ENCODE results near the gene SIK1.
"Not testable (repeated sequence)": the region's sequence is repeated elsewhere in the genome, so short reads cannot be mapped to it uniquely, and the experiment has no call there.

Gene SIK1

GRCh38 chr21:43380337-43380736 lies 46.6 kb downstream of the SIK1 start:
- no CpG with 5 or more reads among the region's 11 CpGs for WGBS
- not testable (repeated sequence) for H3K4me1 ChIP-seq (ENCODE audit: insufficient read depth, low read length); H3K27me3 ChIP-seq (ENCODE audit: insufficient read depth, low read length); H3K9me3 ChIP-seq (ENCODE audit: insufficient read depth, low read depth, low read length); H3K9ac ChIP-seq (ENCODE audit: low read depth, low read length); H3K27ac ChIP-seq (ENCODE audit: low read depth, low read length); H3K4me3 ChIP-seq (ENCODE audit: low read length); H3K36me3 ChIP-seq (ENCODE audit: insufficient read depth, low read length)

GRCh38 chr21:43379626-43380122 lies 47.3 kb downstream of the SIK1 start:
- not testable (repeated sequence) for H3K4me3 ChIP-seq (ENCODE audit: low read length); H3K9ac ChIP-seq (ENCODE audit: low read depth, low read length); H3K27ac ChIP-seq (ENCODE audit: low read depth, low read length); H3K27me3 ChIP-seq (ENCODE audit: insufficient read depth, low read length); H3K4me1 ChIP-seq (ENCODE audit: insufficient read depth, low read length); H3K36me3 ChIP-seq (ENCODE audit: insufficient read depth, low read length); H3K9me3 ChIP-seq (ENCODE audit: insufficient read depth, low read depth, low read length)
- 100% methylated on average over 2 of the region's 16 CpGs for WGBS

GRCh38 chr21:43376478-43376882 lies 50.5 kb downstream of the SIK1 start:
- H3K36me3 ChIP-seq (ENCODE audit: insufficient read depth, low read length), result no peaks in the 10 kb centered on the region
- no peak overlapping the region for H3K4me3 ChIP-seq (ENCODE audit: low read length)
- WGBS, result 91% methylated on average over 9 of the region's 10 CpGs
- no peak overlapping the region for H3K27ac ChIP-seq (ENCODE audit: low read depth, low read length)
- no peak overlapping the region for H3K9ac ChIP-seq (ENCODE audit: low read depth, low read length)
- H3K9me3 ChIP-seq (ENCODE audit: insufficient read depth, low read depth, low read length), result no peaks in the 10 kb centered on the region
- H3K4me1 ChIP-seq (ENCODE audit: insufficient read depth, low read length), result peaks cover 3% of the 10 kb centered on the region; the same call in 1 of the 2 replicates
- no peaks in the 10 kb centered on the region for H3K27me3 ChIP-seq (ENCODE audit: insufficient read depth, low read length)

GRCh38 chr21:43375837-43376477 lies 51.0 kb downstream of the SIK1 start:
- H3K27me3 ChIP-seq (ENCODE audit: insufficient read depth, low read length), result no peaks in the 10 kb centered on the region
- no peak overlapping the region for H3K9ac ChIP-seq (ENCODE audit: low read depth, low read length)
- no peak overlapping the region for H3K27ac ChIP-seq (ENCODE audit: low read depth, low read length)
- 92% methylated on average over 21 of the region's 21 CpGs for WGBS
- H3K4me1 ChIP-seq (ENCODE audit: insufficient read depth, low read length), result peaks cover 7% of the 10 kb centered on the region
- no peaks in the 10 kb centered on the region for H3K36me3 ChIP-seq (ENCODE audit: insufficient read depth, low read length)
- no peak overlapping the region for H3K4me3 ChIP-seq (ENCODE audit: low read length)
- no peaks in the 10 kb centered on the region for H3K9me3 ChIP-seq (ENCODE audit: insufficient read depth, low read depth, low read length)

GRCh38 chr21:43375006-43375836 lies 51.7 kb downstream of the SIK1 start:
- Histone ChIP-seq H3K27me3 (ENCODE audit: insufficient read depth, low read length) (no peaks in the 10 kb centered on the region), H3K36me3 (ENCODE audit: insufficient read depth, low read length) (no peaks in the 10 kb centered on the region), H3K9me3 (ENCODE audit: insufficient read depth, low read depth, low read length) (no peaks in the 10 kb centered on the region), H3K9ac (ENCODE audit: low read depth, low read length) (no peak overlapping the region), H3K4me3 (ENCODE audit: low read length) (no peak overlapping the region), H3K27ac (ENCODE audit: low read depth, low read length) (no peak overlapping the region), H3K4me1 (ENCODE audit: insufficient read depth, low read length) (peaks cover 15% of the 10 kb centered on the region)
- WGBS, result 92% methylated on average over 17 of the region's 17 CpGs

- Histone ChIP-seq H3K27me3 (ENCODE audit: insufficient read depth, low read length) (no peaks in the 10 kb centered on the region), H3K9me3 (ENCODE audit: insufficient read depth, low read depth, low read length) (no peaks in the 10 kb centered on the region), H3K27ac (ENCODE audit: low read depth, low read length) (no peak overlapping the region), H3K9ac (ENCODE audit: low read depth, low read length) (no peak overlapping the region), H3K36me3 (ENCODE audit: insufficient read depth, low read length) (no peaks in the 10 kb centered on the region), H3K4me3 (ENCODE audit: low read length) (no peak overlapping the region), H3K4me1 (ENCODE audit: insufficient read depth, low read length) (peaks cover 16% of the 10 kb centered on the region)
- 95% methylated on average over 16 of the region's 16 CpGs for WGBS
These were observed 52.6 kb downstream of the SIK1 start for GRCh38 chr21:43374228-43374885.

- no peaks in the 10 kb centered on the region for H3K36me3 ChIP-seq (ENCODE audit: insufficient read depth, low read length)
- 92% methylated on average over 21 of the region's 21 CpGs for WGBS
- no peaks in the 10 kb centered on the region for H3K9me3 ChIP-seq (ENCODE audit: insufficient read depth, low read depth, low read length)
- H3K4me1 ChIP-seq (ENCODE audit: insufficient read depth, low read length), result peaks cover 16% of the 10 kb centered on the region
- H3K4me3 ChIP-seq (ENCODE audit: low read length), result no peak overlapping the region
- no peak overlapping the region for H3K9ac ChIP-seq (ENCODE audit: low read depth, low read length)
- no peak overlapping the region for H3K27ac ChIP-seq (ENCODE audit: low read depth, low read length)
- H3K27me3 ChIP-seq (ENCODE audit: insufficient read depth, low read length), result no peaks in the 10 kb centered on the region
These were observed 53.3 kb downstream of the SIK1 start for GRCh38 chr21:43373362-43374227.

GRCh38 chr21:43372663-43373361 lies 54.1 kb downstream of the SIK1 start:
- Histone ChIP-seq H3K36me3 (ENCODE audit: insufficient read depth, low read length) (no peaks in the 10 kb centered on the region), H3K27ac (ENCODE audit: low read depth, low read length) (no peak overlapping the region), H3K4me3 (ENCODE audit: low read length) (no peak overlapping the region), H3K9ac (ENCODE audit: low read depth, low read length) (no peak overlapping the region), H3K9me3 (ENCODE audit: insufficient read depth, low read depth, low read length) (no peaks in the 10 kb centered on the region), H3K4me1 (ENCODE audit: insufficient read depth, low read length) (peaks cover 16% of the 10 kb centered on the region), H3K27me3 (ENCODE audit: insufficient read depth, low read length) (no peaks in the 10 kb centered on the region)
- WGBS, result 92% methylated on average over 26 of the region's 26 CpGs

- Histone ChIP-seq H3K9ac (ENCODE audit: low read depth, low read length) (no peak overlapping the region), H3K36me3 (ENCODE audit: insufficient read depth, low read length) (no peaks in the 10 kb centered on the region), H3K27ac (ENCODE audit: low read depth, low read length) (no peak overlapping the region), H3K9me3 (ENCODE audit: insufficient read depth, low read depth, low read length) (no peaks in the 10 kb centered on the region), H3K4me3 (ENCODE audit: low read length) (no peak overlapping the region), H3K4me1 (ENCODE audit: insufficient read depth, low read length) (peaks cover 16% of the 10 kb centered on the region), H3K27me3 (ENCODE audit: insufficient read depth, low read length) (no peaks in the 10 kb centered on the region)
- 98% methylated on average over 9 of the region's 9 CpGs for WGBS
These were observed 55.1 kb downstream of the SIK1 start for GRCh38 chr21:43371786-43372185.

GRCh38 chr21:43370888-43371570 lies 55.9 kb downstream of the SIK1 start:
- 61% methylated on average over 2 of the region's 2 CpGs for WGBS

More at GRCh38 chr21:43370888-43371570, 55.9 kb downstream of the SIK1 start:
- Histone ChIP-seq H3K9ac (ENCODE audit: low read depth, low read length) (no peak overlapping the region), H3K9me3 (ENCODE audit: insufficient read depth, low read depth, low read length) (no peaks in the 10 kb centered on the region), H3K27ac (ENCODE audit: low read depth, low read length) (no peak overlapping the region), H3K4me3 (ENCODE audit: low read length) (no peak overlapping the region), H3K27me3 (ENCODE audit: insufficient read depth, low read length) (no peaks in the 10 kb centered on the region), H3K36me3 (ENCODE audit: insufficient read depth, low read length) (no peaks in the 10 kb centered on the region), H3K4me1 (ENCODE audit: insufficient read depth, low read length) (peaks cover 16% of the 10 kb centered on the region)
